ENCODE data around the gene GABBR1.

GRCh38 chr6:29656798-29657197, 23.8 kb upstream of the GABBR1 start, which contains the start of gene MOG:
- no peak for TF ChIP-seq POLR2A (IDR thresholded peaks at IDR 0.05)
- TF ChIP-seq, protein P1, sequence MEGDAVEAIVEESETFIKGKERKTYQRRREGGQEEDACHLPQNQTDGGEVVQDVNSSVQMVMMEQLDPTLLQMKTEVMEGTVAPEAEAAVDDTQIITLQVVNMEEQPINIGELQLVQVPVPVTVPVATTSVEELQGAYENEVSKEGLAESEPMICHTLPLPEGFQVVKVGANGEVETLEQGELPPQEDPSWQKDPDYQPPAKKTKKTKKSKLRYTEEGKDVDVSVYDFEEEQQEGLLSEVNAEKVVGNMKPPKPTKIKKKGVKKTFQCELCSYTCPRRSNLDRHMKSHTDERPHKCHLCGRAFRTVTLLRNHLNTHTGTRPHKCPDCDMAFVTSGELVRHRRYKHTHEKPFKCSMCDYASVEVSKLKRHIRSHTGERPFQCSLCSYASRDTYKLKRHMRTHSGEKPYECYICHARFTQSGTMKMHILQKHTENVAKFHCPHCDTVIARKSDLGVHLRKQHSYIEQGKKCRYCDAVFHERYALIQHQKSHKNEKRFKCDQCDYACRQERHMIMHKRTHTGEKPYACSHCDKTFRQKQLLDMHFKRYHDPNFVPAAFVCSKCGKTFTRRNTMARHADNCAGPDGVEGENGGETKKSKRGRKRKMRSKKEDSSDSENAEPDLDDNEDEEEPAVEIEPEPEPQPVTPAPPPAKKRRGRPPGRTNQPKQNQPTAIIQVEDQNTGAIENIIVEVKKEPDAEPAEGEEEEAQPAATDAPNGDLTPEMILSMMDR (IDR thresholded peaks at IDR 0.05) = no peak
